ENCODE data around the gene PCCA.

- TF ChIP-seq EZH2 (IDR thresholded peaks at IDR 0.05; ENCODE audit: low read depth) (no peak), CTCF (conservative IDR thresholded peaks at IDR 0.05) (no peak)
These were observed 370.9 kb downstream of the PCCA start for GRCh38 chr13:100459747-100460146.

All from PC-9 (cell line).